Activated naive CD4-positive, alpha-beta T cell treated with Interleukin-2 at 50 U/mL for 16 hours (primary cell): Measurements from ENCODE around the gene NPHP4.

Source experiments
- DNase-seq: peaks from one replicate; pipeline ENCODE4 v3.0.0-alpha.2; 2020

NPHP4 gene

DNA sequence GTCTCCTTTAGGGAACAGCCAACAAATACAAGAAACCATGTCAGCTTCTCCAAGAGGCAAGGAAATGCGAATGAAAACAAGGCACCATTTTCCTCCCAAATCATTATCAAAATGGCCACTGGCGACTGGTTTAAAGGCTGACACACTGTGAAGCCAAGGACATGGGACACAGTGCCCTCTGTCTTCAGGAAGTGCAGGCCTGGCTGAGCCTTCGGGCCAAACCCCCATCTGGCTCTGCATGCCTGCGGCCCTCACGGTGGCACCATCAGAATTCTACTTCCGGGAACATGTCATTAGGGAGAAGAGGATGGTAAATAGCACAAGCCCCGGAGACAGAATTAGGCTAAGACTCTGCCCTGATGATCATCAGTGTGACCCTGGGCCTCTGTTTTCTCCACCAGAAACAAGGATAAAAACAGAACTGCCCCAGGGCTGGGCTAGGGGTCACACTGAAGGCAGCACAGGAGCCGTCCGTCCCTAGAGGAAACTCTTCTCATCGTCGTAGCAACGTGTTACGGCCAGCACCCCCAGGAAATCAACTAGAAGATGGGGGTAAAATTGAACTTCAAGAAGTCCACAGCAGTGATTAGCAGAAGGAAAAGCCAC is 103.5 kb downstream of the NPHP4 start:
- DNase-seq, result no peak

DNA sequence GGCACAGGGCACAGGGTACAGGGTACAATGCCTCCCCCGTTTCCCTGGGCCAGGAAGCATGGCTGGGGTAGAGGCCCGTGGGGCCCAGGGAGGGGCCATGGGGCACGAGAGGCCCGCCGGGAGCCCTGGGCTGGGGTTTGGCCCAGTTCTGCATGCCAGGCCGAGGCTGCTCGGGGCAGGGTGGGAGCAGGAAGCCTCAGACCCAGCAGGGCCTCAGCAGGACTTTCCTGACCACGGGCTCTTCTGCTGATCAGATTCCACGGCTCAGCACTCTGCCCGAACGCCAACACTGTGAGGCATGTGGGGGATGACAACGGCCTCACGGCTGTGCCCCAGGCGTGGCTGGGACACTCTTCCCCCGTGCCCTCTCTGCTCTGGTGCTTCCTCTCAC is 104.3 kb downstream of the NPHP4 start:
- DNase-seq, result no peak

DNA sequence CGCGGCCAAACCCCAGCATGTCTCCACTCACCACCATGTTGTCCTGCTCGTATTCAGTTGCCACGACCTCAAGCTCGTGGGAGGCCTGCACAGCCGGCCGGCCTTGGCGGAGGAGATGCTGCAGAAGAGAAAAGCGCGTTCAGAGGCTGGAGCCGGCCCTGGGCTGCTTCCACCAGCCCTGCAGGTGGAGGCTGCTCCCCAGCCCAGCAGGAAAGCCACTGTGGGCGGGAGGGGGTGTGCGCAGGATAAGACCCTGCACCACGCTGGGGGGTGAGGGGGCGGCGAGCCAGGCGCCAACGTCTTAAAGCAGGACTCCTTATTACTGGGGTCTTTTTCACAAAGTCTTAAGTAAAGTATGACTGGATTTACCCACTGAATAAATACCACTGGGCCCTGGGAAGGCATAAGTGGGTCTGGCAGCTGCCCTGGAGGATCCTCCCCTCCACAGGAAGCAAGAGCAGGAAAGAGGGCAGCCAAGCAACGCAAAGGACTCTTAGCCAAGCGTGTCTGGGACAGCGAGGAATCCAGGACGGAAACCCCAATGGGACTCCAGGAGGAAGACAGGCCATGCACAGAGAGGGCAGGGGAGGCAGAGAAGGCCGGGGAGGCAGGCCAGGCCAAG is 104.8 kb downstream of the NPHP4 start:
- DNase-seq, result no peak

DNA sequence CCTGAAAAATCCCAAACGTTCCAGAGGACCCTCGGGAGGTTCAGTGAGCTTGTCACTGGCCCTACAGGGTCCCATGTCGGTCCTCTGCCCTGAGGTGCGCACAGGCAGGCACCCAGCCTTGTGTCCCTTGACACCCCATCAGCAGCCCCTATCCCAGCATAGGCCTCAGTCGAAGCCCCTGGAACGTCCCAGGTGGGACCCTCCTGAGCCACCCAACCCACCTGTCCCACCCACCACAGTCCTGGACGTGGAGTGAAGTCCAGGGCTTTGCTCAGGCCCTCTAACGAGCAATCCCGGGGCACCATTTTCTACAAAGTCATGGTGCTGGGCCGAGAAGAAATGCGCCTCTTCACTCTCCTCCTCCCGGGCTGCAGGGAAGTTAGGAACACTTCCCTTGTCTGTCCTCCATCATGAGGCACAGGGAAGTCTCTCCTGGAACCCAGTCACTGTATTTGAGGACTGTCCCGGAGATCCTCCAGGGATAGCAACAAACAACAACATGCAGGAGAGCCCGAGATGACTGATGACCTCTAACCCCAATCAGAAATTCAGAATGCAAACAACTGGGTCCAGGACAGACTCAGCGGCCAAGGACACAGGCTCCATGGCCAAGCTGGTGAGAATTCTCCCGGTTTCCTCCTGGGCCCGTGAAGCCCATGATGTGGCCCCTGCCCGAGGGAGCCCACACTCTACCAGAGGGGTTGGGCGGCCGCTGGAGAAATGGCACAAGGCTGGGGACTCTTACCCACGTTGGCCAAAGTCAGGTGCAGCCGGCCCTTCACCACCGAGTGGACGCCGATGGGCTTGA is 105.5 kb downstream of the NPHP4 start:
- DNase-seq, result no peak

DNA sequence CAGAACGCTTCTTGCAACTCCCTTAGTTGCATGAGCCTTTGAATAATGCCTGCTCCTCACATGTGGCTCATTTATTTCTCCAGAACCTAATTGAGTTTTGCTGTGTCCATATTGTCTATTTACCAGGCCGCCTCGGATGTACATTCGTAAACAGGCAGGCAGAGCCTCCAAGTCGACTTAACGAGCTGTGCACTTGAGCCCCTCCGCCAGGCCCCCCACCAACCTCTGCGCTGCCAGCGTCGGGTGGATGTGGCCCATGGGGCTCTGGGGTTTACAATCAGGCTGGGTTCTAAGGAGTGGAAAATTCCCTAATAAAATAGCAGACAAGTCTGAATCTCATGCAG is 106.1 kb downstream of the NPHP4 start:
- DNase-seq, result no peak

DNA sequence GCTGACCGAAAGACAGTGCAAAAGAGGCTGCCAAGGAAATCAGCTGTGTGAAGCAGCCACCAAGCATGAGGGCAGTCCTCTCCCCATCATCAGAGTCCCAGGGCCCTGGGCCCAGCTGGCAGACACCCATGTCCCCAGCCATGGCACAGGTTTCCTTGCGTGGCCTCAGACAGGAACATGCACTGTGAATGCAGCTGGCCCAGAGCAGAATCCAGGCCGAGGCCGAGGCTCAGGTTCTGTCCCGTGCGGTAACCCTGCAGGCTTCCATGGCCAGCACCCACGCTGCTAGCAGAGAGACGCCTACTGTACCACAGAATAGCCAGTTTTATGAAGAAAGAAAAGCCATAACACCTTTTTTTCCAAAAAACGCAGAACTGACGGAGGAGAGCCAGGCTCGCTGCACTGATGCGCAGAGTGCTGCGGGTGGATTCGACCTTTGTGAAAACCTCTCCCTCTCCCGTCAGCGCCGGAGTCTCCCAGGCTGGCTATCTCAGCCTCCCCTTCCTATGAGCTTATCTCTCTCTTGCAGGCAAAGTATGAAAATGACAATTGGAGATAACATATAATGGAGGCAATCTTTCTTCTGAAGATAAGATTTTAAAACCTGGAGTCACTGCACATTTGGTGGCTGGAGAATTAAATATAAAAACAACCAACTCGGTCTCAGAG is 106.6 kb downstream of the NPHP4 start:
- no peak for DNase-seq

DNA sequence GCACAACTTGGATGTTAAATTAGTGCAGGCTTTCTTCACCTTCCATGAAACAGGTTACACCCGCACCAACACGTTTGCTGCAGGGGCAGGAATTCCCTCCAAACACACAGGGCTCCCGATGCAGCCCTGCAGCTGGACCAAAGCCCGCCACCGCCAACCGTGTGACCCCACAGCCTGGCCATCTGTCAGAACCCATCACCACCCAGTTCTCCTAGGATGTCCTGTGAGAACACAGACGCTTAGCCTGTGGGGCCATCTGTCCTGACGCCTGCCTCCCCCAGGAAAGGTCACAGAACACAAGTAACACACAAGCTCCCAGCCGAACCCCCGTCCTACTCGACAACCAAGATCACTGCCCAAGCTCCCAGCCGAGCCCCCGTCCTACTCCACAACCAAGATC is 108.1 kb downstream of the NPHP4 start:
- DNase-seq, result no peak

DNA sequence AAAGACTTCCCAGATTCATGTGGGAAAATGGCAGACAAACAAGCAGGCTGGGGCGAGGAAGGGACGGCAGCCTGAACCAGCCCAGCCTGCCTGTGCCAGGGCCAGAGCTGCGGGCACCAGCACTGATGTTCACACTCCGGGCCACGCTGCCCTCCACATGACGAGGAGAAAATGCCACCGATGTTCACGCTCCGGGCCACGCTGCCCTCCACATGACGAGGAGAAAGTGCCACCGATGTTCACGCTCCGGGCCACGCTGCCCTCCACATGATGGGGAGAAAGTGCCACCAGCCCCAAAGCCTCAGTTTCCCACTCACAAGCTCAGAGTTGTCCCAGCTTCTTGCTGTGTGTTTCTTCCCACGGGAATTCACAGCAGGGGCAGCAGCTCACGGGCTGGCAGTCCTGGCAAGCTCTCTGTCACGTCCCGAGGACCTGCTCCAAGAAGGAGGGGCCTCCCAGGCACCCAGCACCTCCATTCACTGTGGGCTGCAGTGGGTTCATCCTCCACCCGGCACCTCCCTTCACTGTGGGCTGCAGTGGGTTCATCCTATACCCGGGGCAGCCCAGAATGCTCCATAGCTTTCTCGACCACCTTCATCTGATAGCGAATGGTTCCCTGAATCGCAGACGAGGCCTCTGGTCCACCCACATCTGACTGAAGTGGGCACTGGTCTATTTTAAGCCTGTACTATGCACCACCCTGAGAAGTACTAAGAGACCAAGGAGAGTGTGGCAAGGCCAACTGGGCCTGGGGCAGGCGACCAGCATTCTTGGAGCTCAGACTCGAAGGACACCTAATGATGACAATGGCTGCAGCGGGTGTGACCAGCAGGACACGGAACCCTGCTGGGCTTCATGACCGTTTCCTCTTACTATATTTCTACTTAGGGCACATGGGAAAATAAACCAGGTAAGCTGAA is 108.8 kb downstream of the NPHP4 start:
- no peak for DNase-seq

DNA sequence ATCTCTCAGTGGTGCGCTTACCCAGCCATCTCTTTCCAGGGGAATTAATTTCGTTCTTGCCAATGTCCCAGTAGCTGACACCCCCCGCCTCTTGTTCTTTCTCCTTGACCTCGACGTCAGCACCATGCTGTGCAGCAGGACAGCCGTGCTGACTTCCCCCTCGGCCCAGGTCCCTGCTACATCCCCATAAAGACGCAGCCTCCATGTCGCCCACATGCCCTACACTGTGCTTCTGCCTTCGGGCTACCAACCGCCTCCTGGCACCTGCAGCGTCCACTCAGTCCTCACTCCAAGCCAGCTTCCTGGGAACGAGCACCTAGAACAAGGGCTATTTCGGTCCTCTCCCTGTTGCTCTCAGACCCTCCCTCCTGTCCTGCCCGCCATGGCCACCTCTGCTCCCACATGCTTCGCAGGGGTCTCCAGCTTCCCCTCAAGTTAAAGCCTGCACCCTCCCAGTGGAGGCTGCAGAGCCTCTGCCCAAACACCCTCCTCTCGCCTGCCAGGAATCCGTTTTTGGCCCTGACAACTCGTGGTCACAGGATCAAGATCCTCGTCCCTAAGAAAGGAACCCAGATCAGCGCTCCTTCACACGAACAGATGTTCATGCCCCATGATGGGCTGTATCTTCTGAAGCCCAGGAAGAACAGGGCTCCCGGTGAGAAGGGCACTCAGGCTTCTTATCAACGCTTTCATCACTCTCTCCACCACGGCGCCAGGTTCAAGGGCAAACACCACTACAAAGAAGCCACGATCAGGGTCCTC is 109.7 kb downstream of the NPHP4 start:
- no peak for DNase-seq

DNA sequence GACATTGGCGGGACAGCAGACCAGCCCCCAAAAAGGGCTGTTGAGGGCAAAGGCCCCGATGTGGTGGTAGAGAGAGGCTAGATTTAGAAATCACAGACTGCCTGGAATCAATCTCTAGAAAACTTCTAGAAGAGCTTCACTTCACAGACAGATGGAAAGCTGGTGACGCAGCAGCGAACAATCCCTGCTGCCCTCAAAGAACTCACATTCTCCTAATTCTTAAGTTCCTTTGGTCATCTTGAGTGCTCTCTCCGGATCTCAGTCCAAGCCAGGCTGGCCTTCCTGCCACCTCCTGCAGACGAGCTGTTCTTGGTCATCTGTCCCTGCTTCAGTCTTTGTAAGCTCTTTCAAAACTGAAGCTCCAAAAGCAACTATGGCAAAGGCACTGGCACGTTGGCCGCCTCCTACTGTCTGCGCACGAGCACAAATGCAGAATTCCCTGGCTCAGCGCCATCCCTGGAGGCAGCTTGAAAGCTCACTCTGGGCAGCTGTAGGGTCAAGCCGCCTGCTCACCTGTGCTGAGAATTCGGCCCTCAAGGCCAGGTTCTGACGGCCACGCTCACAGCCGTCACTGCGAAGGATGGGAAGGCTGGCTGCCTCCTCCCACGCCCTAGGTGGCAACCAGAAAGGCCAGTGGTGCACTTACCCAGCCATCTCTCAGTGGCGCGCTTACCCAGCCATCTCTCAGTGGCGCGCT is 110.6 kb downstream of the NPHP4 start:
- no peak for DNase-seq

DNA sequence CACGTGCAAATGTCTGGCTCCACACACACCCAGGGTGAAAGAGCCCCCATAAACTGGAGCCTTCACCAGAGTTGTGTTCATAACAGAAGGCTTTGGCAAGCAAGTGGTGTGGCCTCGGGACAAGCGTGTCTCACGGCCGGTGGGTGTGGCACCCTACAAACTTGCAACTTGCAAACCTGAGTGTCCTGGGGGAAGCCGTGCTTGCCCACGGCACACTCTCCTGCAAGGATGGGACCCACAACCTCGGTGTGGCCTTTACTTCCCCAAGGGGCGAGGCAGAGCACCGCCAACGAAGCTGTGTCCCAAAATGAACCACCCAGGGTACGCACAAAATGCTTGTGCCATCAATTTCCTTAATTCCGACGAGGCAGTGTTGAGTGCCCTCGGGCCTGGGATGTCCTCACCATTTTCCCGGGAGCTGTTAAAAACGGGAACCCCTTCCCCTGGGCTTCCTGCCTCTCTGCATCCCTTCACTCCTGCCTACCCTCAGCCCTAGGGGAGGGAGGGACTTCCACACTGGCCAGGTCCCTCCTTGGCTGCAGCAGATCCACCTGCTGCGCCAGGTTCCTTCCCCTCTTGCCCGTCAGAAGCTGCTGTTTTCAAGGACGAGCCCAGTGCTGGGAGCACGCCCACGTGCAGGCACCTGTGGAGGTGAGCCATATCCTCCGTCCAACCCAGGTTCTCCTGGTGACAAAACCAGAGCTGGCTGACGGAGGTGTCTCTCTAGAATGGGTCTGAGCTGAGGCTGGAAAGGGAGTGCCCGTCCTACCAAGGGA is 111.4 kb downstream of the NPHP4 start:
- DNase-seq, result no peak

DNA sequence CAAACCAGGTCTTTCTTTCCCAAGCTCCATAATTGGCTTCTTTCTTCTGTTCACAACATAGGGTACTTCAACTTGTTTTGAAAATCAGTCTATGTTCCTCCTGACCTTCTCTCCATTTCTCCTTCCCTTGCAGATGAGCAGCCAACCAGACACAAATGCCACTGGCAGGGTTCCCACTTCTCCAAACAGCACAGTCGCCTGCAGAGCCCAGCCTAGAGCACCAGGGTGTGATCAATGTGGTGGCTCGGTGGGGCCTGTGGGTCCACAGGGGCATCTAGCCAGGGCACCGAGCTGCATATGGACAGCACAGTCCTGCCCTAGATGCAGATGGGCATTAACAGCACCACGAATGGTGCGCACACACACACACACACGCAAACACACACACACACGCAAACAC is 112.8 kb downstream of the NPHP4 start:
- no peak for DNase-seq

DNA sequence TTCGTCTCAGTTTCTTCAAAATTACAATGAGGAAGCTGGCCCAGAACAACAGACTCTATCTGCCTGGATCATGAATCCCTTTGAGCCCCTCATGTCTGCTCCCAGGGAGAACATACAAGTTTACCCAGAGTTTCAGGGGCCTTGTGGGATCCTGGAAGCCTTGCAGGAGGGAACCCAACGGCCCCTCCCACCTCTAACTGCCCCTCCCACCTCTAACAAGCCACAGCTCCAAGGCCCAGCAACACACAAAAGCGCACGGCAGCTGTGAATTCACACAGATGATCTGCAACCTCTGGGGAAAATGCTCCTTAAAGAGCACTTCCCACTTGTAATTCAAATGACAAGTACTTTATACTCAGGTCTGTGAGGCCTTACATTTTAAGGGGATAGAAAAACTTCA is 113.3 kb downstream of the NPHP4 start:
- no peak for DNase-seq

DNA sequence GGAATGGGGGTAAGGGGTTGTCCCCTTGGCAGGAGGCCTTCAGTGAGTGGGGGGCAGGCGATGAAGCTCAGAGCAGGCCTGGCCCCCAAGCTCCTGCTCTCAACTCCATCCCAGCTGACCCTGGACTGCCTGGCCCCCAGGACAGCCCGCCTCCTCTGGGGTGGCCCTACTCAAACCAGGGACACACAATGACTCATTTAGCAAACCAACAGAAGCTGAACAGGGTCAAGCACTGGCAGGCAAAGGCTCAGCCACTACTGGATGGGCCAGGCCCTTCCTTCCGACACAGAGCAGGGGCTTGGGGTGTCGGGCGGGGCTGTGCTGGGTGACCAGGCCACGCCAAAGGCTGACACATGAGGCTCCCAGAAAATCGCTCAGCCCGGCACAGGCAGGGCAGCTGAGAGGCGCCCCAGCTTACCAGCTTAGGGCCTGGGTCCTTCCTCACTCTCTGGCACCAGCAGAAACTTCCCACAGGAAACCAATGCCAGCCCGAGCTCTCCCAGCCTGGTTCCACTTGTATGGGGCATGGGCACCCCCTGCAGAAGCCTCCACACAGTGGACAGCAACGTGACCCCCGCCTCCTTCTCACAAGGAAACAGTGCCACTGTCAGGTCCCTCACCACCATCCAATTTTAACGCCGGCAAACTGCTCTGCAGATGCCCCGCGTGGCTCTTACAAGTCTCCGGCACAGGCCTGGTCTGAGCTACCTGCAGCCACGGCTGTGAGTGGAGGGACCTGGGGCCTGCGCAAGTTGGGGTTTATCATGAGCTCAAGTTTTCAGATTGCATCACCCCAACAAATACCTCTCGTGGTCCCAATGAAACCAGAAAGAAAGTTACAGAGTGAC is 114.3 kb downstream of the NPHP4 start:
- no peak for DNase-seq

DNA sequence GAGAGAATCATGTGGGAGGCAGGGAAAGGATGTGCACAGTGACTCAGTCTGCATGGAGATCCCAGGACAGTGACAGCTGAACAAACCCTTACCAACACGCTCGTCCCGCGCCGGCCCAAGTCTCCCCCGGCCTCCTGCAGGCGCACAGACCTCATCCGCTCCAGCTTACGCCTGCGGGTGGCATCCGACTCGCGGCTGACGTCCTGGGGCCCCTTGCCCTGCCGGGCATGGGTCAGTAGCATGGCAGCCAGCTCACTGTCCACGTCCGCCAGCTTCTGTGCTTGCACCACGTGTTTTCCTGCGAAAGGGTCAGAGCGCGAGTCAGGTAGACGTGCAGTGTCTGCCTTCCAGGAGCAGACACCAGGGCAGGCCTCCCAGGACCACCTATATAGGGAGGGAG is 115.2 kb downstream of the NPHP4 start:
- no peak for DNase-seq

DNA sequence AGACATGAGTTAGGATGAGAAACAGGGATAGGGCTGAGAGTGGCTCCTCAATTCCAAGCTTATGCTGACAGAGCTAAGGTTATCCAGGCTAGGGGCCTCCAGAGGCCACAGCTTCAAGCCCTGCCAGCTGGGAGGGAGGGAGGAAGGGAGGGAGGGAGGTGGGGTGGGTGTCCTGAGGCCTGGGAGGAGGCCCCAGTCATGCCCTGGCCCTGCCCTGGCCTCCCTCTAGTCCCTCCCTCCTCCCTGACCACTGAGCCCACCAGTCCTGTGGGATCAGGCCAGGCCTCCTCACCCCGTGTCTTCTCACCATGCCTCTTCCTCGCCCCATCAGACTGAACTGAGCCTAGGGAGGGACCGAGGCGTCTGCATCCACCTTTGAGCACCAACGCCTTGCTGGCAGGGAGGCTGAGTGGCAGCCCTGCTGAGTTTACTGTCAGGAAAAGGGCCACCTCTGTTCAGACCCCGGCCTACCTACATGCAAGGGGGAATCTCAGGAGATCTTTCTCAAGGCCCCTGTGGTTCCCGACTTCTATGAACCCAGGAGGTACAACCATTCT is 116.1 kb downstream of the NPHP4 start:
- DNase-seq, result no peak

DNA sequence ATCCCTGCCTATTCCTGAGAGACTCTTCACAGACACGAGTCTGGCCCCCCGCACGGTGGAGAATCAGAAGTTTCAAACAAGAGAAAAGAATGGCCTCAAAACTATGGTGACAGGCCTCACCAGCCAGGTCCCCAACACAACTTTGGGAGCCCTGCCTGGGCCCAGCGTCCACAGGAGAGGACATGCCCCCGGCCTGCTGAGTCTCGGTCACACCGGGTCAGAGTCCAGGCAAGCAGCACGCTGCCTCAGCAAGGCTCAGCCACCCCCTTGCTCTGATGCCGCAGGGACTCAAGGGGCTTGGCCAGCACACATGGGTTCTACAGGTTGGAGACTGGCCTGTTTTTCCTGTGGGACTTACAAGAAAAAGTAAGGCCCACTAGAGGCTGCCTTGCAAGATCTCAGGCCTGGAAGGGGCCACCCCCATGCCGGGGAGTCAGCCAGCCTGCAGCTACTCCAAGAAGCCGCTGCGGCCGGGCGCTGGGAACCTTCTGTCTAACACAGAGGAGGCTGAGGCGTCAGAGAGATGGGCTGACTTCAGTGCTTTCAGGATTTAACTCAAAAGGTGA is 116.8 kb downstream of the NPHP4 start:
- DNase-seq, result no peak

DNA sequence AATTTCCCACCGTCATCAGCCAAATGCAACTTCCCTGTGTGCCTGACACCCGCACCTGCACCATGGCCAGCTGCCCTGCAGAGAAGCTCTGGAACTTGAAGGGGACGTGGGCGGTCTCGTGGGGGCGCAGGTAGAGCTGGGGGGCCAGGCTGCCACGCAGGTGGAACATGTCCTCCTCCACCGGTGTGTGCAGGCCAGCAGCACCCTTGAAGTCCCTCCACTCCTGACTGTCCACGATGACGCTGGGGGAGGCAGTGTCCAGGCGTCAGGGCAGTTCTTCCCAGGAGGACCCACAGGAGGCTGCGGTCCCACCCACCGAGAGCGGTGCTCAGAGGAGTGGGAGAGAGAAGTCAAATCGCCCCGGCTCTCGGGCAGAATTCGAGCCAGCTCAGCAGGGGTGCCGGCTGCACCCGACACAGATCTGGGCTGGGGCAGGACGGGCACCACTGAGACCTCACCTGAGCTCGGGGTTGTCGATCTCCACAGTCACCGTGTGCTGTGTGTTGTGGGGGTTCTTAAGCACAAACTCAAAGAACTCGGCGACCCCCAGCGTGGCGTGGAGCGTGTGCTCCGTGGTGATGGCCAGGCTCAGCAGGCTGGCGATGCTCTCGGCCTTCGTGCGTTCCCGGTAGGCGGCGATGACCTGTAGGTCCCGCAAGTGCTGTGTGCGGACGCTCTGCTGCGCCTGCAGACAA is 117.7 kb downstream of the NPHP4 start:
- DNase-seq, result no peak
